Endodermal cell (in vitro differentiated cells): Measurements from ENCODE around the gene INSC. TPM values are rescaled to one million over a fixed set of nuclear protein-coding genes. Genes with fewer than 3 reads are reported as not detected.

Source experiments
- DNase-seq: peaks from one replicate; pipeline ENCODE4 v3.0.0-alpha.2; 2017
- H3K27ac ChIP-seq: 2 replicates; pipeline ENCODE4 v1.5.1; 2013; ENCODE audit warnings: mild to moderate bottlenecking, low read depth, low read length, moderate library complexity
- H3K27me3 ChIP-seq: 2 replicates; pipeline ENCODE4 v1.6.1; 2013; ENCODE audit warnings: mild to moderate bottlenecking, low read length, moderate library complexity; ENCODE audit not compliant: insufficient read depth, control insufficient read depth, poor library complexity, severe bottlenecking
- H3K36me3 ChIP-seq: 2 replicates; pipeline ENCODE4 v1.7.0; 2013; ENCODE audit warnings: mild to moderate bottlenecking, low read length, moderate library complexity; ENCODE audit not compliant: control insufficient read depth, insufficient read depth
- H3K4me1 ChIP-seq: one replicate; pipeline ENCODE4 v1.7.0; 2013; ENCODE audit warnings: low read length; ENCODE audit not compliant: control insufficient read depth, insufficient read depth
- H3K4me3 ChIP-seq: 2 replicates; pipeline ENCODE4 v1.5.1; 2013; ENCODE audit warnings: mild to moderate bottlenecking, low read length, moderate library complexity
- H3K9ac ChIP-seq: 2 replicates; pipeline ENCODE4 v1.6.1; 2013; ENCODE audit warnings: mild to moderate bottlenecking, low read length, moderate library complexity; ENCODE audit not compliant: poor library complexity, severe bottlenecking; ENCODE audit errors: extremely low read depth
- H3K9me3 ChIP-seq: 2 replicates; pipeline ENCODE4 v1.6.1; 2013; ENCODE audit warnings: mild to moderate bottlenecking, low read length, moderate library complexity; ENCODE audit not compliant: control insufficient read depth
- H3K27ac Mint-ChIP-seq: 2 replicates; pipeline ENCODE4 v1.8.0; 2020; ENCODE audit warnings: mixed read lengths
- H3K27me3 Mint-ChIP-seq: 2 replicates; pipeline ENCODE4 v1.8.0; 2021; ENCODE audit warnings: mild to moderate bottlenecking, mixed read lengths; ENCODE audit not compliant: insufficient read depth
- H3K36me3 Mint-ChIP-seq: 2 replicates; pipeline ENCODE4 v1.8.0; 2020; ENCODE audit warnings: low read depth, mixed read lengths
- H3K4me1 Mint-ChIP-seq: 2 replicates; pipeline ENCODE4 v1.8.0; 2020; ENCODE audit warnings: mixed read lengths
- H3K4me3 Mint-ChIP-seq: 2 replicates; pipeline ENCODE4 v1.8.0; 2020; ENCODE audit warnings: mild to moderate bottlenecking, moderate library complexity, mixed read lengths
- H3K9me3 Mint-ChIP-seq: 2 replicates; pipeline ENCODE4 v1.8.0; 2020; ENCODE audit warnings: mild to moderate bottlenecking, mixed read lengths
- WGBS, 2 experiments: methylation state at CpG; one replicate each; pipeline versions ENCODE4 v1.1.5 to v1.1.7; 2013; ENCODE audit warnings: missing lambda C conversion rate in 2 of 2, mixed read lengths in 1 of 2; ENCODE audit not compliant: insufficient coverage in 1 of 2, insufficient read length in 1 of 2; 5-methylcytosine and 5-hydroxymethylcytosine counted together
- total RNA-seq, 2 donors: library from RNA; stranded (reverse); fragmentation: NEBNext Ultra II Directional in 1 of 2; extraction: Animal tissue kit (Norgen Biotek cat#: 25700) in 1 of 2; gene quantifications; 2 replicates in 1 of 2; 3 replicates in 1 of 2; pipeline ENCODE4 v1.2.1, GENCODE V29; 2021
- TF ChIP-seq, protein P1 (sequence below): fragments of 200-600 bp; sonication (generic); conservative IDR thresholded peaks from 2 replicates; pipeline ENCODE4 v1.5.0; 2021; ENCODE audit warnings: antibody characterized with exemption, mild to moderate bottlenecking

INSC gene
- total RNA-seq, 2 donors from 2014 or later: not detected

DNA sequence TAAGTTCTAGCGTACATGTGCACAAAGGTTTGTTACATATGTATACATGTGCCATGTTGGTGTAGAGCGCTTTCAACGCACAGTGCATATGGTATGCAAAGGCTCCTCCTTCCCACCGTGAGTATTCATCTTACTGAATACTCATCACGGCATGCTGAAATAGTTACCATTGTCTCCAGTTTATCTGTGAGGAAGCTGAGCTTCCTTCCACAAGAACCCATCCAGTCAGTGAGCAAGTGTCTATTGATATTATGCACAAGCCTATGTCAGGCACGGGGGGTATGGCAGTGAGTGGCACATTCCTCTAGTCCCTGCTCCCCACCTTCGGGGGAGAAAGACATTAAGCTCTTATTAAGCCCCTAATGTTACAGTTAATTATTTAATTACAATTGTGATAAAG lies 28.1 kb downstream of the INSC start:
- H3K27me3 ChIP-seq: no peaks in the 10 kb centered on the region
- DNase-seq: no peak
- Mint-ChIP-seq H3K4me3 (no peak overlapping the region), H3K27me3 (no peaks in the 10 kb centered on the region), H3K9me3 (no peaks in the 10 kb centered on the region), H3K36me3 (no peaks in the 10 kb centered on the region), H3K27ac (no peak overlapping the region), H3K4me1 (peaks cover 22% of the 10 kb centered on the region)
- H3K36me3 ChIP-seq: no peaks in the 10 kb centered on the region
- no peak overlapping the region for H3K9ac ChIP-seq
- TF ChIP-seq, protein P1, sequence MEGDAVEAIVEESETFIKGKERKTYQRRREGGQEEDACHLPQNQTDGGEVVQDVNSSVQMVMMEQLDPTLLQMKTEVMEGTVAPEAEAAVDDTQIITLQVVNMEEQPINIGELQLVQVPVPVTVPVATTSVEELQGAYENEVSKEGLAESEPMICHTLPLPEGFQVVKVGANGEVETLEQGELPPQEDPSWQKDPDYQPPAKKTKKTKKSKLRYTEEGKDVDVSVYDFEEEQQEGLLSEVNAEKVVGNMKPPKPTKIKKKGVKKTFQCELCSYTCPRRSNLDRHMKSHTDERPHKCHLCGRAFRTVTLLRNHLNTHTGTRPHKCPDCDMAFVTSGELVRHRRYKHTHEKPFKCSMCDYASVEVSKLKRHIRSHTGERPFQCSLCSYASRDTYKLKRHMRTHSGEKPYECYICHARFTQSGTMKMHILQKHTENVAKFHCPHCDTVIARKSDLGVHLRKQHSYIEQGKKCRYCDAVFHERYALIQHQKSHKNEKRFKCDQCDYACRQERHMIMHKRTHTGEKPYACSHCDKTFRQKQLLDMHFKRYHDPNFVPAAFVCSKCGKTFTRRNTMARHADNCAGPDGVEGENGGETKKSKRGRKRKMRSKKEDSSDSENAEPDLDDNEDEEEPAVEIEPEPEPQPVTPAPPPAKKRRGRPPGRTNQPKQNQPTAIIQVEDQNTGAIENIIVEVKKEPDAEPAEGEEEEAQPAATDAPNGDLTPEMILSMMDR: no peak
- H3K4me1 ChIP-seq: no peaks in the 10 kb centered on the region
- H3K9me3 ChIP-seq: no peaks in the 10 kb centered on the region
- no peak overlapping the region for H3K27ac ChIP-seq
- H3K4me3 ChIP-seq: no peak overlapping the region
- WGBS, 2 experiments: 61 to 82% methylated on average over 3 to 7 of the region's 7 CpGs

DNA sequence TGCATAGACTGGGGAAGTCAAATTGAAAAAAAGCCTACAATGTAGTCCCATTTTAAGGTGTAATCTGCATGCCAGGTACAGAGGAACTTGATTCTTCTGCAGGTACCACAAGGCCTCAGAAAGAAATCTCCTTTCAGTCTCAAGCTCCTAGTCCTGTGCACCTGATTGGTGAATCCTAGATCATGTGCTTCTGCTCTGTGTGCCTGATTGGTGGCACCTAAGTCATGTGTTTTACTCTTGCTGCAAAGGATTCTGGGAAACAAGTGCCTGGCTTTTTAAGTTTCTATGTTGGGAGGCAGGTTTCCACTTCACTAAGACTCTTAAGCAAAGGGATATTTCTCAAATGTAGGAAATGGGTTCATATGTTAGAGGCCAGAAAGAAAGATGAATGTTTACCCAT lies 29.1 kb downstream of the INSC start:
- H3K4me3 Mint-ChIP-seq: no peak overlapping the region
- H3K4me1 Mint-ChIP-seq: peaks cover 22% of the 10 kb centered on the region
- H3K36me3 Mint-ChIP-seq: no peaks in the 10 kb centered on the region
- Histone ChIP-seq H3K27me3 (no peaks in the 10 kb centered on the region), H3K4me3 (no peak overlapping the region), H3K4me1 (no peaks in the 10 kb centered on the region), H3K9me3 (no peaks in the 10 kb centered on the region), H3K36me3 (no peaks in the 10 kb centered on the region), H3K9ac (no peak overlapping the region), H3K27ac (no peak overlapping the region)
- DNase-seq: no peak
- no peak overlapping the region for H3K27ac Mint-ChIP-seq
- TF ChIP-seq, protein P1: no peak
- no peaks in the 10 kb centered on the region for H3K9me3 Mint-ChIP-seq
- no peaks in the 10 kb centered on the region for H3K27me3 Mint-ChIP-seq

DNA sequence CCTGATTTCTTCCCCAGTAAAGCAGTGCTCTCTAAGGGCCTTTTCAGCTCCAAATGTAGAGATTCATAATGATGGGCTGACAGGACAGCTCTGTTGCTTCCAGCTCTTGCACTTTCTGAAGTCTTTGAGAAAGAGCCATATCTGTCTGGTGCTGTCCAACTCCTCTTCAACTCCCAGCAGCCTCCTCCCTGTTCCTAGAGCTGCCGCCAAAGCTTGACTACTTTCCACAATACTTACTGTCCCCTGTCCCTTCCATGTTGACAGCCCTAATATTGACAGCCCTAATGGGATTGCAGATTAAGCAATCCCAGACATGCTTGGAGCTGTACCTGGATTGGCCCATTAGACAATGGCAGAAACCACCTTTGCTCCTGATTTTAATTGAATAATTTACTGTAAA lies 29.6 kb downstream of the INSC start:
- WGBS, 2 experiments: 92 to 100% methylated on average over 1 of the region's 1 CpG
- Mint-ChIP-seq H3K36me3 (no peaks in the 10 kb centered on the region), H3K27me3 (no peaks in the 10 kb centered on the region), H3K9me3 (no peaks in the 10 kb centered on the region), H3K4me3 (no peak overlapping the region), H3K27ac (no peak overlapping the region), H3K4me1 (peaks cover 22% of the 10 kb centered on the region)
- DNase-seq: no peak
- TF ChIP-seq, protein P1: no peak
- H3K36me3 ChIP-seq: no peaks in the 10 kb centered on the region
- no peak overlapping the region for H3K4me3 ChIP-seq
- no peak overlapping the region for H3K9ac ChIP-seq
- H3K27me3 ChIP-seq: no peaks in the 10 kb centered on the region
- H3K27ac ChIP-seq: no peak overlapping the region
- H3K4me1 ChIP-seq: no peaks in the 10 kb centered on the region
- H3K9me3 ChIP-seq: no peaks in the 10 kb centered on the region
